Chondrocyte (in vitro differentiated cells): ENCODE measurements around the gene ANKHD1. TPM values are rescaled to one million over a fixed set of nuclear protein-coding genes. Genes with fewer than 3 reads are reported as not detected.
"Not testable (repeated sequence)": the region's sequence is repeated elsewhere in the genome, so short reads cannot be mapped to it uniquely, and the experiment has no call there.

Experiments used
- DNase-seq: peaks from one replicate; pipeline ENCODE4 v3.0.0; 2021; ENCODE audit warnings: mixed read lengths, low spot score
- H3K27ac Mint-ChIP-seq: one replicate; pipeline ENCODE4 v1.8.0; 2021; ENCODE audit warnings: mild to moderate bottlenecking, moderate library complexity, mixed read lengths; ENCODE audit not compliant: unreplicated experiment
- H3K27me3 Mint-ChIP-seq: 2 replicates; pipeline ENCODE4 v1.8.0; 2021; ENCODE audit warnings: low read depth, mixed read lengths
- H3K36me3 Mint-ChIP-seq: 2 replicates; pipeline ENCODE4 v1.8.0; 2021; ENCODE audit warnings: low read depth, mixed read lengths
- H3K4me1 Mint-ChIP-seq: 2 replicates; pipeline ENCODE4 v1.8.0; 2021; ENCODE audit warnings: low read depth, mild to moderate bottlenecking, mixed read lengths
- H3K4me3 Mint-ChIP-seq: one replicate; pipeline ENCODE4 v1.8.0; 2021; ENCODE audit warnings: mild to moderate bottlenecking, moderate library complexity, mixed read lengths; ENCODE audit not compliant: unreplicated experiment
- H3K9me3 Mint-ChIP-seq: 2 replicates; pipeline ENCODE4 v1.8.0; 2021; ENCODE audit warnings: low read depth, mixed read lengths
- total RNA-seq: library from RNA; stranded (reverse); gene quantifications from 3 replicates; pipeline ENCODE4 v1.2.1, GENCODE V29; 2021
- TF ChIP-seq, protein P1 (sequence below): fragments of 200-600 bp; sonication (generic); IDR thresholded peaks from 2 replicates; pipeline ENCODE4 v1.5.0; 2021; ENCODE audit warnings: antibody characterized with exemption, mild to moderate bottlenecking, moderate library complexity

ANKHD1 gene
- total RNA-seq, 1 donor from 2014 or later = 61.4 TPM

DNA sequence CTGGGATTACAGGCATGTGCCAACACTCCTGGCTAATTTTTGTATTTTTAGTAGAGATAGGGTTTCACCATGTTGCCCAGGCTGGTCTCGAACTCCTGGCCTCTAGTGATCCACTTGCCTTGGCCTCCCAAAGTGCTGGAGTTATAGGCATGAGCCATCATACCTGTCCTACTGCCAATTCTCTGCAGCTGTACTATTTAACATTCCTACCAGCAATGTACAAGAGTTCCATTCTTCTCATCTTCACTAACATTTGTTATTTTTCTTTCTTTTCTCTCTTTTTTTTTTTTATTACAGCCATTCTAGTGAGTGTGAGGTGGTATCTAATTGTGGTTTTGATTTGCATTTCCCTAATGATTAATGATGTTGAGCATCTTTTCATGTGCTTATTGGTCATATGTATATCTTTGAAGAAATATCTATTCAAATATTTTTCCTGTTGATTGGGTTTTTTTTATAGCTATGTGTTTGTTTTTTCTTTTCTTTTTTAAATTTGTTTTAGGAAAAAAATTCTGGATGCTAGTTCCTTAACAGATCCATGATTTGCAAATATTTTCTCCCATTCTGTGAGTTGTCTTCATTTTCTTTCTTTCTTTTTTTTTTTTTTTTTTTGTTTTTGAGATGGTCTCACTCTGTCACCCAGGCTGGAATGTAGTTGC lies 17.4 kb downstream of the ANKHD1 start:
- DNase-seq = no peak
- H3K4me3 Mint-ChIP-seq = no peak overlapping the region
- H3K36me3 Mint-ChIP-seq = peaks cover 3% of the 10 kb centered on the region
- TF ChIP-seq, protein P1, sequence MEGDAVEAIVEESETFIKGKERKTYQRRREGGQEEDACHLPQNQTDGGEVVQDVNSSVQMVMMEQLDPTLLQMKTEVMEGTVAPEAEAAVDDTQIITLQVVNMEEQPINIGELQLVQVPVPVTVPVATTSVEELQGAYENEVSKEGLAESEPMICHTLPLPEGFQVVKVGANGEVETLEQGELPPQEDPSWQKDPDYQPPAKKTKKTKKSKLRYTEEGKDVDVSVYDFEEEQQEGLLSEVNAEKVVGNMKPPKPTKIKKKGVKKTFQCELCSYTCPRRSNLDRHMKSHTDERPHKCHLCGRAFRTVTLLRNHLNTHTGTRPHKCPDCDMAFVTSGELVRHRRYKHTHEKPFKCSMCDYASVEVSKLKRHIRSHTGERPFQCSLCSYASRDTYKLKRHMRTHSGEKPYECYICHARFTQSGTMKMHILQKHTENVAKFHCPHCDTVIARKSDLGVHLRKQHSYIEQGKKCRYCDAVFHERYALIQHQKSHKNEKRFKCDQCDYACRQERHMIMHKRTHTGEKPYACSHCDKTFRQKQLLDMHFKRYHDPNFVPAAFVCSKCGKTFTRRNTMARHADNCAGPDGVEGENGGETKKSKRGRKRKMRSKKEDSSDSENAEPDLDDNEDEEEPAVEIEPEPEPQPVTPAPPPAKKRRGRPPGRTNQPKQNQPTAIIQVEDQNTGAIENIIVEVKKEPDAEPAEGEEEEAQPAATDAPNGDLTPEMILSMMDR = no peak
- no peaks in the 10 kb centered on the region for H3K9me3 Mint-ChIP-seq
- peaks cover 14% of the 10 kb centered on the region for H3K4me1 Mint-ChIP-seq
- H3K27ac Mint-ChIP-seq = no peak overlapping the region
- H3K27me3 Mint-ChIP-seq = no peaks in the 10 kb centered on the region

DNA sequence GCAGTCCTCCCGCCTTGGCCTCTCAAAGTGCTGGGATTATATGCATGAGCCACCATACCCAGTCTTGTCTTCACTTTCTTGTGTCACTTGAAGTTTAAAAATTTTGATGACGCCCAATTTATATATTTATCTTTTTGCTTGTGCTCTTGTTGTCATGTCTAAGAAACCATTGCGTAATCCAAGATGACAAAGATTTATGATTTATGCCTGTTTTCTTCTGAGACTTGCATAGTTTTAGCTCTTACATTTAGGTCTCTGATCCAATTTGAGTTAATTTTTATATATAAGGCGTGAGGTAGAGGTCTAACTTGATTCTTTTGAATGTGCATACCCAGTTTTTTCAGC lies 18.6 kb downstream of the ANKHD1 start:
- no peaks in the 10 kb centered on the region for H3K27me3 Mint-ChIP-seq
- H3K27ac Mint-ChIP-seq = no peak overlapping the region
- peaks cover 3% of the 10 kb centered on the region for H3K36me3 Mint-ChIP-seq
- DNase-seq = no peak
- TF ChIP-seq, protein P1 = no peak
- H3K4me1 Mint-ChIP-seq = peaks cover 18% of the 10 kb centered on the region
- H3K4me3 Mint-ChIP-seq = no peak overlapping the region
- H3K9me3 Mint-ChIP-seq = no peaks in the 10 kb centered on the region

DNA sequence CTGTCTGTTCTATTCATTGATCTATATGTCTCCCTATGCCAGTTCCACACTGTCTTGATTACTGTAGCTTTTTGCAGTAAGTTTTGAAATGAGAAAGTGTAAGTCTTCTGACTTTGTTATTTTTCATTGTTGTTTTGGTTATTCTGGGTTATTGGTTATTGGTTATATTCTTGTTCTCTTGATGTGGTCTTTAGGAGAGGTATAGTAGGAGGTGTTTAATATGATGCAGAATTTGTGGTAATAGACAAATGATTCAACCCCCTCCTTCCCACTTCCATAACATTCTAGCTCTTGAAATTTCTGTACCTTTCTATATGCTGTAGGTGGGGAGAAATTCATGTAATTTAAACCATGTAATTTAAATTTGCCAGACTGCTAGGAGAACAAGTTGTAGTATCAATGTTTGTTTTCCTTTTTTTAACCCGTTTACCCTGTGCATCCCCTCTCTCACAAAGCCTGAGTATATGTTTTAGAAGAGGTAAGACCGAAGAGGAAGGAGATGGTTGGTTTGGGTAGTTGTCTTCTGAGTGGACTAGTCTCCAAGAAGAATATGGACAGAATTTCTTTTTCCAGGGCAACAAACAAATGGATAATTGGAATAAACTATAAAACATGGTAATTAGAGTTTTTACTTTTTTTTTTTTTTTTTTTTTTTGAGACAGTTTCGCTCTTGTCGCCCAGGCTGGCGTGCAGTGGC lies 19.2 kb downstream of the ANKHD1 start:
- Mint-ChIP-seq H3K4me3 (no peak overlapping the region), H3K9me3 (no peaks in the 10 kb centered on the region), H3K36me3 (peaks cover 2% of the 10 kb centered on the region), H3K27ac (no peak overlapping the region), H3K4me1 (peaks cover 18% of the 10 kb centered on the region), H3K27me3 (no peaks in the 10 kb centered on the region)
- TF ChIP-seq, protein P1 = no peak
- DNase-seq = no peak

DNA sequence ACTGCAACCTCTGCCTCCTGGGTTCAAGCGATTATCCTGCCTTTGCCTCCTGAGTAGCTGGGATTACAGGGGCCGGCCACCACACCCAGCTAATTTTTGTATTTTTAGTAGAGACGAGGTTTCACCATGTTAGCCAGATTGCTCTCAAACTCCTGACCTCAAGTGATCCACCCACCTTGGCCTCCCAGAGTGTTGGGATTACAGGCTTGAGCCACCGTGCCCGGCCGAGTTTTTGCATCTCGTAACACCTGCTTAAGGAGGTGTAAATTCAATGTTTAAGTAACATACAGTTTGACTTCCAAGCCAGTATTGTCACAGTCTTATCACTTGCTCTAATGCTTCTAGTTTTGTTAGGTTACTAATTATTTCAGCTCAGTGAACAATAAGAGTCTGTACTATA lies 19.7 kb downstream of the ANKHD1 start:
- DNase-seq, H3K27ac Mint-ChIP-seq, H3K27me3 Mint-ChIP-seq, H3K36me3 Mint-ChIP-seq, H3K9me3 Mint-ChIP-seq, H3K4me3 Mint-ChIP-seq: not testable (repeated sequence)
- peaks cover 18% of the 10 kb centered on the region for H3K4me1 Mint-ChIP-seq

DNA sequence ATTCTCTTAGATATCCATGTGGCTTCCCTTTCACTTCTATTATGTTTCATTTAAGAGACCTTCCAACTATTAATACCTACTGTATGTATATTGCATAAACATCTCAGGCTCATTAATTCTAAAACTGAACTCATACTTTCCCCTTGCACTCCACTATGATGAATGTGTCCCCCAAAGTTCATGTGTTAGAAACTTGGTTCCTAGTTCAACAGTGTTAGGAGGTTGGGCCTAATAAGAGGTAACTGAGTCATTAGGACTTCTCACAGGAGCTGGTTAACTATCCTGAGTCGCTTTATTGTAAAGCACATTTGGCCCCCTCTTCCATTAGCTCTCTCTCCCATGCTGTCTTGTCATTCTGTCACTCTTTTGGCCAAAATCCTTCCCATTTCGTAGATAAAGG lies 22.0 kb downstream of the ANKHD1 start:
- Mint-ChIP-seq H3K27ac (no peak overlapping the region), H3K27me3 (no peaks in the 10 kb centered on the region), H3K36me3 (no peaks in the 10 kb centered on the region), H3K4me1 (peaks cover 18% of the 10 kb centered on the region), H3K4me3 (no peak overlapping the region), H3K9me3 (no peaks in the 10 kb centered on the region)
- no peak for DNase-seq
- TF ChIP-seq, protein P1 = no peak

- H3K4me3 Mint-ChIP-seq = no peak overlapping the region
- no peak for DNase-seq
- TF ChIP-seq, protein P1 = no peak
- no peaks in the 10 kb centered on the region for H3K27me3 Mint-ChIP-seq
- H3K36me3 Mint-ChIP-seq = no peaks in the 10 kb centered on the region
- no peak overlapping the region for H3K27ac Mint-ChIP-seq
- no peaks in the 10 kb centered on the region for H3K9me3 Mint-ChIP-seq
- peaks cover 18% of the 10 kb centered on the region for H3K4me1 Mint-ChIP-seq
These were observed 22.5 kb downstream of the ANKHD1 start for GRCh38 chr5:140424135-140424534.

GRCh38 chr5:140427726-140428125 lies 26.1 kb downstream of the ANKHD1 start:
- not testable (repeated sequence) for H3K27ac Mint-ChIP-seq, DNase-seq, H3K9me3 Mint-ChIP-seq, H3K4me3 Mint-ChIP-seq, H3K36me3 Mint-ChIP-seq, H3K27me3 Mint-ChIP-seq
- peaks cover 10% of the 10 kb centered on the region for H3K4me1 Mint-ChIP-seq
